Caco-2 (cell line): ENCODE data around the gene SH3TC2. TPM values are rescaled to one million over a fixed set of nuclear protein-coding genes. Genes with fewer than 3 reads are reported as not detected.
A peak's percentile ranks its signal among the peaks of the same experiment; 100 is the strongest.

Source experiments
- BruUV-seq: library from RNA; stranded (reverse); fragments of 400-500 nt; replicated peaks from 2 replicates; lab custom pipeline; 2021; lab: Mats Ljungman, UMichigan
- CTCF ChIA-PET: fragments of 300-600 bp; sonication (Branson Sonifier 250); formaldehyde crosslinking; loops from one replicate; lab custom pipeline; 2022; ENCODE audit warnings: antibody characterized with exemption; lab: Charles Lee
- POLR2A ChIA-PET: fragments of 300-600 bp; sonication (Branson Sonifier 250); formaldehyde crosslinking; loops from one replicate; lab custom pipeline; 2022; ENCODE audit warnings: antibody characterized with exemption; lab: Charles Lee
- DNase-seq, 2 experiments: peaks; one replicate each; pipeline versions ENCODE4 v3.0.0 to v3.0.0-alpha.2; 2020 to 2022
- H3K27me3 ChIP-seq: replicated peaks from 2 replicates; pipeline ENCODE4 v1.6.0; 2011; ENCODE audit warnings: low read length; ENCODE audit not compliant: control insufficient read depth, insufficient read depth
- H3K36me3 ChIP-seq: 2 replicates; pipeline ENCODE4 v1.5.1; 2011; ENCODE audit warnings: low read length; ENCODE audit not compliant: control insufficient read depth, insufficient read depth
- H3K4me1 ChIP-seq: fragments of 250-450 bp; sonication (Bioruptor Pico); 2 replicates; pipeline ENCODE4 v1.5.1; 2020; ENCODE audit warnings: mild to moderate bottlenecking
- H3K4me3 ChIP-seq: 2 replicates; pipeline ENCODE4 v1.5.1; 2011; ENCODE audit warnings: low read depth, mild to moderate bottlenecking, control low read depth, low read length
- H3K9me3 ChIP-seq: fragments of 250-450 bp; sonication (Bioruptor Pico); 2 replicates; pipeline ENCODE4 v1.5.1; 2020; ENCODE audit warnings: mild to moderate bottlenecking, moderate library complexity
- H3K27ac Mint-ChIP-seq: one replicate; pipeline ENCODE4 v1.8.0; 2022; ENCODE audit warnings: mixed read lengths; ENCODE audit not compliant: unreplicated experiment
- H3K27me3 Mint-ChIP-seq: one replicate; pipeline ENCODE4 v1.8.0; 2022; ENCODE audit warnings: mixed read lengths; ENCODE audit not compliant: insufficient read depth, unreplicated experiment
- H3K36me3 Mint-ChIP-seq: one replicate; pipeline ENCODE4 v1.8.0; 2022; ENCODE audit warnings: mild to moderate bottlenecking, mixed read lengths; ENCODE audit not compliant: insufficient read depth, unreplicated experiment
- H3K4me1 Mint-ChIP-seq: one replicate; pipeline ENCODE4 v1.8.0; 2022; ENCODE audit warnings: low read depth, mixed read lengths; ENCODE audit not compliant: unreplicated experiment
- H3K4me3 Mint-ChIP-seq: one replicate; pipeline ENCODE4 v1.8.0; 2022; ENCODE audit warnings: mild to moderate bottlenecking, moderate library complexity, mixed read lengths; ENCODE audit not compliant: unreplicated experiment
- H3K9me3 Mint-ChIP-seq: one replicate; pipeline ENCODE4 v1.8.0; 2022; ENCODE audit warnings: mixed read lengths; ENCODE audit not compliant: unreplicated experiment
- intact Hi-C: fragments of 100-400 bp; cut with micrococcal nuclease; formaldehyde crosslinking; loops from one replicate; pipeline ENCODE4 v1.10.0; 2022; ENCODE audit not compliant: unreplicated experiment
- total RNA-seq: library from RNA; stranded (reverse); gene quantifications from 2 replicates; pipeline ENCODE4 v1.2.3, GENCODE V29; 2022
- TF ChIP-seq, protein P1 (sequence below), 2 experiments: fragments of 200-600 bp in 1 of 2; IDR thresholded peaks; 1 replicate in 1 of 2; 2 replicates in 1 of 2; pipeline versions ENCODE4 v1.5.1 to v1.8.0; 2011 to 2022; ENCODE audit warnings: antibody characterized with exemption in 1 of 2, control low read depth in 1 of 2, inconsistent platforms in 1 of 2, low read depth in 1 of 2, low read length in 1 of 2, mild to moderate bottlenecking in 1 of 2, moderate library complexity in 1 of 2; ENCODE audit not compliant: insufficient read depth in 1 of 2, severe bottlenecking in 1 of 2, unreplicated experiment in 1 of 2

The SH3TC2 gene
- total RNA-seq, 1 experiment from 2014 or later, result 5.8 TPM

DNA sequence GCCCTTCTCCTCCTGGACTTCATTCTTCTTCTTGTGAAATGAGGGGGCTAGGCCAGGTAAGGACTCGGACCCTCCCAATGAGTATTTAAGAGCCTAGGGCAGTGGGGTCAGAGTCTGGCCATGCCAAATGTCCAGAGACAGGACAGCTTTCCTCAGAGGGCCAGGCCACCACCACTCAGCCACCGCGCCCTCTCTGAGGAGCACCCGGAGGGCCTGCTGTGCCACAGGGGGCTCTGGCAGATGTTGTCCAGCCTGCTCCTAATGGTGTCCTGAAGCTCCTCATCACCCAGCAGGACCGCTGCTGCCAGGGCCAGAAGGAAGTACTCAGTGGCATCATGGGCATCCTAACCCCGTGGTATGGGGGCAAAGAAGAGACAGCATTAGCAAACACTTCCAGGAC, 58.3 kb downstream of the SH3TC2 start:
- H3K27me3 ChIP-seq, result no peaks in the 10 kb centered on the region
- ChIA-PET POLR2A (no interaction called here), CTCF (no interaction called here)
- peaks cover 23% of the 10 kb centered on the region for H3K4me1 ChIP-seq
- no TSS peak for BruUV-seq
- no peaks in the 10 kb centered on the region for H3K9me3 Mint-ChIP-seq
- H3K36me3 ChIP-seq, result no peaks in the 10 kb centered on the region
- H3K27ac Mint-ChIP-seq, result no peak overlapping the region
- no peak for DNase-seq
- TF ChIP-seq, protein P1, sequence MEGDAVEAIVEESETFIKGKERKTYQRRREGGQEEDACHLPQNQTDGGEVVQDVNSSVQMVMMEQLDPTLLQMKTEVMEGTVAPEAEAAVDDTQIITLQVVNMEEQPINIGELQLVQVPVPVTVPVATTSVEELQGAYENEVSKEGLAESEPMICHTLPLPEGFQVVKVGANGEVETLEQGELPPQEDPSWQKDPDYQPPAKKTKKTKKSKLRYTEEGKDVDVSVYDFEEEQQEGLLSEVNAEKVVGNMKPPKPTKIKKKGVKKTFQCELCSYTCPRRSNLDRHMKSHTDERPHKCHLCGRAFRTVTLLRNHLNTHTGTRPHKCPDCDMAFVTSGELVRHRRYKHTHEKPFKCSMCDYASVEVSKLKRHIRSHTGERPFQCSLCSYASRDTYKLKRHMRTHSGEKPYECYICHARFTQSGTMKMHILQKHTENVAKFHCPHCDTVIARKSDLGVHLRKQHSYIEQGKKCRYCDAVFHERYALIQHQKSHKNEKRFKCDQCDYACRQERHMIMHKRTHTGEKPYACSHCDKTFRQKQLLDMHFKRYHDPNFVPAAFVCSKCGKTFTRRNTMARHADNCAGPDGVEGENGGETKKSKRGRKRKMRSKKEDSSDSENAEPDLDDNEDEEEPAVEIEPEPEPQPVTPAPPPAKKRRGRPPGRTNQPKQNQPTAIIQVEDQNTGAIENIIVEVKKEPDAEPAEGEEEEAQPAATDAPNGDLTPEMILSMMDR (IDR thresholded peaks at IDR 0.05; ENCODE audit: insufficient read depth in 1 of 2, low read depth in 1 of 2, low read length in 1 of 2, severe bottlenecking in 1 of 2, unreplicated experiment in 1 of 2), result no peak
- H3K36me3 Mint-ChIP-seq, result no peaks in the 10 kb centered on the region
- intact Hi-C loops, result no loop called here
- no peak overlapping the region for H3K4me3 Mint-ChIP-seq
- peaks cover 9% of the 10 kb centered on the region for H3K4me1 Mint-ChIP-seq
- no peaks in the 10 kb centered on the region for H3K27me3 Mint-ChIP-seq
- H3K4me3 ChIP-seq, result no peak overlapping the region
- no peaks in the 10 kb centered on the region for H3K9me3 ChIP-seq

DNA sequence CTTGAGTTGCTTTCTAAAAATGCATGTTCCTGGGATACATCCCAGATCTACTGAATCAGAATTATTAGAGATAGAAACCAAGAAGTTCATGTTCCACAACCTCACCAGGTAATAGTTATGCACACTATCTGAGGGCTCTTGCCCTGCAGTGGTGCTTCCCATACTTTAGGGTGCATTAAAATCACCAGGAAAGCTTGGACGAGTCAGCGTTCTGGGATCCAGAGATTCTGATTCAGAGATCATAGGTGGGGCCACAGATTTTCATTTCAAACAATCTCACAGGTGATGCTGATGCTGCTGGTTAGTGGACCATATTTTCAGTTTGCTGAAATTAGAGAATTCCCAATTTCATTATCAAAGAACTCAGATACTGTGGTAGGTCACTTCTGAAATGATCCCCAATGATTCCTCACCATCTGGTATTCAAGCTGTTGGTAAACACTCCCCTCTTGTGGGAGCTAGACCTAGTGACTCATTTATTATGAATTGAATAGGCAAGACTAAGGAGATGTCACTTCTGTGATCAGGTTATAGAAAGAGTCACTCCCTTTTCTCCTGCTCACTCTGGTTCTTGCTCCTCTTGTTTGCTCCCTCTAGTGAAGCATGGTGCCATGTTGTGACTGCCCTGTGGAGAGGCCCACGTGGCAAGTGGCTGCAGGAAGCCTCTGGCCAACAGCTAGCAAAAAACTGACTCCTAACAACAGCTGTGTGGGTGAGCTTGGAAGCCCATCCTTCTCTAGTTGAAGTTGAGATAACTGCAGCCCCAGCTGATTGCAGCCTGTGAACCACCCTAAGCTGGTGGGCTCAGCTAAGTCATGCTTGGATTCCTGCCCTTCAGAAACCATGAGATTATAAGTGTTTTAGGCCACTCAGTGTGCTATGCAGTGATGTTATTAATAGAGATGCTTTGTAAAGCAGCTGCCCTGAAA, 59.8 kb downstream of the SH3TC2 start:
- Mint-ChIP-seq H3K9me3 (no peaks in the 10 kb centered on the region), H3K4me1 (peaks cover 9% of the 10 kb centered on the region), H3K27me3 (no peaks in the 10 kb centered on the region), H3K36me3 (no peaks in the 10 kb centered on the region), H3K4me3 (no peak overlapping the region), H3K27ac (no peak overlapping the region)
- no peaks in the 10 kb centered on the region for H3K36me3 ChIP-seq
- CTCF ChIA-PET, result interaction anchor here (0.6 to 1.3 kb wide), 2 partner anchors 33 to 466 kb away, joined by 4 to 5 read pairs; no protein-coding TSS in a partner anchor
- DNase-seq, result no peak
- H3K27me3 ChIP-seq, result no peaks in the 10 kb centered on the region
- no TSS peak for BruUV-seq
- TF ChIP-seq, protein P1 (IDR thresholded peaks at IDR 0.05; ENCODE audit: insufficient read depth in 1 of 2, low read depth in 1 of 2, low read length in 1 of 2, severe bottlenecking in 1 of 2, unreplicated experiment in 1 of 2), result no peak
- H3K4me1 ChIP-seq, result peaks cover 23% of the 10 kb centered on the region
- no peaks in the 10 kb centered on the region for H3K9me3 ChIP-seq
- POLR2A ChIA-PET, result no interaction called here
- no peak overlapping the region for H3K4me3 ChIP-seq
- intact Hi-C loops, result loop anchor here (1.0 kb wide), 3 partner anchors 32 to 111 kb away; no protein-coding TSS in a partner anchor

DNA sequence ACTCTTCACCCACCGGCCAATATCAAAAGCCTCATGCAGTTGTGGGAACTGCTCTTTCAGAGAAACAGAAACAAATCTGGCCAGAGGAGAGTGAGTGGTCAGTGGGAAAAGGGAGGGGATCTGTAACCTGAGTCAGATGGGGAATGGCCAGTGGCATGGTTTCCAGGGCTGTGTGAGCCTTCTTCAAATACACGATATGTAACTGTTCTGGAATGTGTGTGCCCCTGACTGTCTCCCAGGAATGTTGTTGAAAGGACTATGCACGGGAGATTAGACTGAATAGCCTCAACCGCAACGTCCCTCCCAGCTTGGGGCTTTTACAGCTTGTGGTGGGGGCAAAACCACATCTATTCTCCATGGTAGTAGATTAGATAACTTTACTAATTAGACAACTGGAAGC, 60.8 kb downstream of the SH3TC2 start:
- no peaks in the 10 kb centered on the region for H3K27me3 Mint-ChIP-seq
- TF ChIP-seq, protein P1 (IDR thresholded peaks at IDR 0.05; ENCODE audit: insufficient read depth in 1 of 2, low read depth in 1 of 2, low read length in 1 of 2, severe bottlenecking in 1 of 2, unreplicated experiment in 1 of 2), result no peak
- peaks cover 9% of the 10 kb centered on the region for H3K4me1 Mint-ChIP-seq
- H3K36me3 Mint-ChIP-seq, result no peaks in the 10 kb centered on the region
- POLR2A ChIA-PET, result no interaction called here
- no peak overlapping the region for H3K4me3 ChIP-seq
- intact Hi-C loops, result loop anchor here (1.0 kb wide), 3 partner anchors 33 to 112 kb away; no protein-coding TSS in a partner anchor
- no peaks in the 10 kb centered on the region for H3K9me3 ChIP-seq
- no peaks in the 10 kb centered on the region for H3K27me3 ChIP-seq
- H3K4me1 ChIP-seq, result peaks cover 23% of the 10 kb centered on the region
- no TSS peak for BruUV-seq
- CTCF ChIA-PET, result interaction anchor here (0.6 to 1.3 kb wide), 5 partner anchors 33 to 467 kb away, joined by 3 to 5 read pairs (median 3); no protein-coding TSS in a partner anchor
- no peaks in the 10 kb centered on the region for H3K9me3 Mint-ChIP-seq
- no peaks in the 10 kb centered on the region for H3K36me3 ChIP-seq
- H3K27ac Mint-ChIP-seq, result peak overlapping the region; percentile 57
- peak overlapping the region; percentile 36 for H3K4me3 Mint-ChIP-seq
- peak; percentile 72 to 85 for DNase-seq
